Type B pancreatic cell (in vitro differentiated cells): ENCODE measurements around the gene STK10. TPM values are rescaled to one million over a fixed set of nuclear protein-coding genes. Genes with fewer than 3 reads are reported as not detected.

Experiments used
- DNase-seq: peaks from one replicate; pipeline ENCODE4 v3.0.0; 2021; ENCODE audit warnings: mixed read lengths; ENCODE audit not compliant: unreplicated experiment; ENCODE audit errors: extremely low spot score
- H3K27ac Mint-ChIP-seq: 2 replicates; pipeline ENCODE4 v1.8.0; 2021; ENCODE audit warnings: mild to moderate bottlenecking, mixed read lengths
- H3K27me3 Mint-ChIP-seq: 2 replicates; pipeline ENCODE4 v1.8.0; 2021; ENCODE audit warnings: mixed read lengths
- H3K36me3 Mint-ChIP-seq: 2 replicates; pipeline ENCODE4 v1.8.0; 2021; ENCODE audit warnings: mixed read lengths
- H3K4me1 Mint-ChIP-seq: one replicate; pipeline ENCODE4 v1.8.0; 2021; ENCODE audit warnings: mixed read lengths; ENCODE audit not compliant: unreplicated experiment
- H3K4me3 Mint-ChIP-seq: 2 replicates; pipeline ENCODE4 v1.8.0; 2021; ENCODE audit warnings: mild to moderate bottlenecking, mixed read lengths
- H3K9me3 Mint-ChIP-seq: 2 replicates; pipeline ENCODE4 v1.8.0; 2021; ENCODE audit warnings: mixed read lengths
- CTCF ChIP-seq: fragments of 200-600 bp; sonication (generic); conservative IDR thresholded peaks from 2 replicates; pipeline ENCODE4 v1.5.0; 2021; ENCODE audit warnings: antibody characterized with exemption, mild to moderate bottlenecking
- total RNA-seq: library from RNA; stranded (reverse); gene quantifications from 2 replicates; pipeline ENCODE4 v1.2.1, GENCODE V29; 2021; ENCODE audit warnings: low replicate concordance

The STK10 gene
- total RNA-seq, 1 donor from 2014 or later: 15.2 TPM

- H3K4me1 Mint-ChIP-seq: peaks cover 13% of the 10 kb centered on the region
- no peak overlapping the region for H3K27ac Mint-ChIP-seq
- no peak for DNase-seq
- TF ChIP-seq CTCF: no peak
- no peaks in the 10 kb centered on the region for H3K27me3 Mint-ChIP-seq
- H3K36me3 Mint-ChIP-seq: peaks cover 23% of the 10 kb centered on the region
- H3K9me3 Mint-ChIP-seq: peaks cover under 1% of the 10 kb centered on the region
- no peak overlapping the region for H3K4me3 Mint-ChIP-seq
These were observed 123.3 kb downstream of the STK10 start for GRCh38 chr5:172064766-172065165.

- no peak overlapping the region for H3K4me3 Mint-ChIP-seq
- H3K27me3 Mint-ChIP-seq: no peaks in the 10 kb centered on the region
- no peak for DNase-seq
- no peak for TF ChIP-seq CTCF
- no peak overlapping the region for H3K27ac Mint-ChIP-seq
- peaks cover 26% of the 10 kb centered on the region for H3K36me3 Mint-ChIP-seq
- H3K4me1 Mint-ChIP-seq: peaks cover 13% of the 10 kb centered on the region
- peaks cover 4% of the 10 kb centered on the region for H3K9me3 Mint-ChIP-seq
These were observed 123.7 kb downstream of the STK10 start for GRCh38 chr5:172064358-172064757.

GRCh38 chr5:172063463-172064235 lies 124.4 kb downstream of the STK10 start:
- Mint-ChIP-seq H3K4me3 (peak overlapping the region; percentile 37), H3K9me3 (peaks cover 4% of the 10 kb centered on the region), H3K27me3 (no peaks in the 10 kb centered on the region), H3K4me1 (peaks cover 13% of the 10 kb centered on the region), H3K36me3 (peaks cover 26% of the 10 kb centered on the region), H3K27ac (peak overlapping the region; percentile 10)
- no peak for TF ChIP-seq CTCF
- DNase-seq: no peak

GRCh38 chr5:172059661-172060100 lies 128.3 kb downstream of the STK10 start:
- H3K27ac Mint-ChIP-seq: no peak overlapping the region
- peaks cover 26% of the 10 kb centered on the region for H3K36me3 Mint-ChIP-seq
- H3K4me1 Mint-ChIP-seq: peaks cover 13% of the 10 kb centered on the region
- no peak overlapping the region for H3K4me3 Mint-ChIP-seq
- peak; percentile 72 for TF ChIP-seq CTCF
- peaks cover 4% of the 10 kb centered on the region for H3K9me3 Mint-ChIP-seq
- no peaks in the 10 kb centered on the region for H3K27me3 Mint-ChIP-seq
- no peak for DNase-seq

GRCh38 chr5:172058088-172058487 lies 129.9 kb downstream of the STK10 start:
- no peak for DNase-seq
- Mint-ChIP-seq H3K27me3 (no peaks in the 10 kb centered on the region), H3K36me3 (peaks cover 16% of the 10 kb centered on the region), H3K4me1 (no peaks in the 10 kb centered on the region), H3K9me3 (peaks cover 4% of the 10 kb centered on the region), H3K4me3 (no peak overlapping the region), H3K27ac (no peak overlapping the region)
- TF ChIP-seq CTCF: no peak
